ENCODE data around the gene GOLGA6C. TPM values are rescaled to one million over a fixed set of nuclear protein-coding genes. Genes with fewer than 3 reads are reported as not detected.
"Not testable (repeated sequence)": the region's sequence is repeated elsewhere in the genome, so short reads cannot be mapped to it uniquely, and the experiment has no call there.

Gene GOLGA6C
- total and polyA plus RNA-seq, 2 donors (not counting 1 experiment from before 2014, with no cell fraction given): not detected

DNA sequence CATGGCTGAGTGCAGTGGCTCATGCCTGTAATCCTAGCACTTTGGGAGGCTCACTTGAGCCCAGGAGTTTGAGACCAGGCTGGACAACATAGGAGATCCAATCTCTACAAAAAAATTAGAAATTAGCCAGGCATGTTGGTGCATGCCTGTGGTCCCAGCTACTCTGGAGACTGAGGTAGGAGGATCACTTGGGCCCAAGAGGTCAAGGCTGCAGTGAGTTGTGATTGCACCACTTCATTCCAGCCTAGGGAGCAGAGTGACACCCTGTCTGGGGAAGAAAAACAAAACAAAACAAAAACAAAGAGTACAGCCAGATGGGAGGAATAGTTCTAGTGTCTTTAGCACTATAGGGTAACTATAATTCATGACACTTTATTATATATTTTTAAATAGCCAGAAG is 51.6 kb downstream of the GOLGA6C start:
- H3K9ac ChIP-seq (ENCODE audit: low read length): no peak overlapping the region
- H3K36me3 ChIP-seq (replicated peaks in 1 of 2; ENCODE audit: control extremely low read depth in 1 of 2, control insufficient read depth in 1 of 2, extremely low read depth in 1 of 2, insufficient read depth in 2 of 2, low read length in 1 of 2): no peaks in the 10 kb centered on the region
- no peak overlapping the region for H3K4me3 ChIP-seq (ENCODE audit: control extremely low read depth in 1 of 5, extremely low read depth in 1 of 5, insufficient read depth in 1 of 5, low read depth in 2 of 5, low read length in 4 of 5)
- Mint-ChIP-seq H3K4me3 (no peak overlapping the region), H3K9me3 (ENCODE audit: insufficient read depth) (no peaks in the 10 kb centered on the region), H3K27me3 (peaks cover 41% of the 10 kb centered on the region), H3K4me1 (no peaks in the 10 kb centered on the region), H3K27ac (no peak overlapping the region)
- H4K20me1 ChIP-seq (ENCODE audit: control insufficient read depth, insufficient read depth, low read length, poor library complexity, severe bottlenecking): no peaks in the 10 kb centered on the region
- H3K27me3 ChIP-seq (replicated peaks in 1 of 4; ENCODE audit: control extremely low read depth in 1 of 4, control insufficient read depth in 3 of 4, insufficient read depth in 4 of 4, low read length in 3 of 4): peaks cover 0 to 13% (median 4%) of the 10 kb centered on the region in 4 experiments
- ChIA-PET POLR2A (no interaction called here), CTCF (interaction anchor here (0.7 kb wide), 1 partner anchor 823 kb away, joined by 3 read pairs; no protein-coding TSS in a partner anchor)
- H3K4me2 ChIP-seq (replicated peaks; ENCODE audit: low read depth, low read length, poor library complexity, severe bottlenecking): no peak overlapping the region
- no peaks in the 10 kb centered on the region for H3K79me2 ChIP-seq (ENCODE audit: control insufficient read depth, insufficient read depth, low read length)
- DNase-seq (no peak), ATAC-seq (ENCODE audit: low read depth) (no peak)
- no peak overlapping the region for H3K27ac ChIP-seq (ENCODE audit: low read length in 2 of 2)
- no peaks in the 10 kb centered on the region for H3K4me1 ChIP-seq (ENCODE audit: control insufficient read depth in 2 of 2, insufficient read depth in 2 of 2, low read length in 2 of 2)
- intact Hi-C loops (cut with micrococcal nuclease): no loop called here
- H2AFZ ChIP-seq (ENCODE audit: insufficient read depth, low read depth, low read length, poor library complexity, severe bottlenecking): no peak overlapping the region
- H3K9me3 ChIP-seq (ENCODE audit: control extremely low read depth in 1 of 3, control insufficient read depth in 2 of 3, insufficient read depth in 1 of 3, low read length in 2 of 3): no peaks in the 10 kb centered on the region
- no peak for TF ChIP-seq EZH2 (IDR thresholded peaks at IDR 0.05; ENCODE audit: borderline replicate concordance, insufficient read depth, low read depth, low read length, poor library complexity, severe bottlenecking)

DNA sequence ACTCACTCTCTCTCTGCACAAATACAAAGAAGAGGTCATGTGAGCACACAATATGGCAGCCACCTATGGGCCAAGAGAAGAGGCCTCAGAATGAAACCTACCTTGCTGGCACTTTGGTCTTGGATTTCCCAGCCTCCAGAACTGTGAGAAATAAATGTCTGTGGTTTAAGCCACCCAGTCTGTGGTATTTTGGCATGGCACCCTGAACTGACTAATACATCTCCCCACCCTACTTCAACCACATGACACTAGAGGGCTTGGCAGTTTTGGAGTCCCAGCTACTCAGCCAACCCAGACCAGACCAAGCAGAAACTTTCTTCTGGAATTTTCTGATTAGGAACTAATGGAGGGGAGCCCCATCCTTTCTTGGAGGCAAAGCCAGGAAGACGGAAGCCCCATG is 54.4 kb downstream of the GOLGA6C start:
- H3K9me3 ChIP-seq (ENCODE audit: control extremely low read depth in 1 of 3, control insufficient read depth in 2 of 3, insufficient read depth in 1 of 3, low read length in 2 of 3); H3K27me3 ChIP-seq (replicated peaks in 1 of 4; ENCODE audit: control extremely low read depth in 1 of 4, control insufficient read depth in 3 of 4, insufficient read depth in 4 of 4, low read length in 3 of 4); CTCF ChIA-PET; H3K27ac Mint-ChIP-seq; H2AFZ ChIP-seq (ENCODE audit: insufficient read depth, low read depth, low read length, poor library complexity, severe bottlenecking); H3K36me3 ChIP-seq (replicated peaks in 1 of 2; ENCODE audit: control extremely low read depth in 1 of 2, control insufficient read depth in 1 of 2, extremely low read depth in 1 of 2, insufficient read depth in 2 of 2, low read length in 1 of 2); H3K27ac ChIP-seq (ENCODE audit: low read length in 2 of 2); H3K4me3 ChIP-seq (ENCODE audit: control extremely low read depth in 1 of 5, extremely low read depth in 1 of 5, insufficient read depth in 1 of 5, low read depth in 2 of 5, low read length in 4 of 5); DNase-seq; H3K9me3 Mint-ChIP-seq (ENCODE audit: insufficient read depth); H3K4me1 ChIP-seq (ENCODE audit: control insufficient read depth in 2 of 2, insufficient read depth in 2 of 2, low read length in 2 of 2); H4K20me1 ChIP-seq (ENCODE audit: control insufficient read depth, insufficient read depth, low read length, poor library complexity, severe bottlenecking); H3K4me2 ChIP-seq (replicated peaks; ENCODE audit: low read depth, low read length, poor library complexity, severe bottlenecking); intact Hi-C loops (cut with micrococcal nuclease); ATAC-seq (ENCODE audit: low read depth); H3K4me3 Mint-ChIP-seq; H3K4me1 Mint-ChIP-seq; H3K79me2 ChIP-seq (ENCODE audit: control insufficient read depth, insufficient read depth, low read length); H3K9ac ChIP-seq (ENCODE audit: low read length); POLR2A ChIA-PET: not testable (repeated sequence)
- WGBS (ENCODE audit: insufficient coverage): 100% methylated on average over 1 of the region's 1 CpG
- H3K27me3 Mint-ChIP-seq: peaks cover 26% of the 10 kb centered on the region

Data from B cell (primary cell).